Esophagus muscularis mucosa (tissue), 4 donors: Measurements from ENCODE around the gene ZFR. TPM values are rescaled to one million over a fixed set of nuclear protein-coding genes. Genes with fewer than 3 reads are reported as not detected.
"Not testable (repeated sequence)": the region's sequence is repeated elsewhere in the genome, so short reads cannot be mapped to it uniquely, and the experiment has no call there.

Experiments used
- DNase-seq: peaks from one replicate; pipeline ENCODE4 v3.0.0-alpha.2; 2017; ENCODE audit errors: extremely low spot score
- H3K27ac ChIP-seq, 4 donors: fragments of 200-600 bp; sonication (generic); replicated peaks in 1 of 4; 1 replicate in 3 of 4; 2 replicates in 1 of 4; pipeline ENCODE4 v1.5.1; 2016 to 2019; ENCODE audit warnings: mild to moderate bottlenecking in 1 of 4
- H3K27me3 ChIP-seq, 4 donors: fragments of 200-600 bp; sonication (generic); one replicate each; pipeline versions ENCODE4 v1.5.1 to v1.6.0; 2016 to 2019
- H3K36me3 ChIP-seq, 4 donors: fragments of 200-600 bp; sonication (generic); one replicate each; pipeline ENCODE4 v1.5.1; 2016 to 2019
- H3K4me1 ChIP-seq, 4 donors: fragments of 200-600 bp; sonication (generic); one replicate each; pipeline ENCODE4 v1.5.1; 2016 to 2019
- H3K4me3 ChIP-seq, 4 donors: fragments of 200-600 bp; sonication (generic); 1 replicate in 2 of 4; 2 replicates in 2 of 4; pipeline ENCODE4 v1.5.1; 2016 to 2019; ENCODE audit warnings: mild to moderate bottlenecking in 4 of 4, moderate library complexity in 1 of 4
- H3K9me3 ChIP-seq, 4 donors: fragments of 200-600 bp; sonication (generic); 1 replicate in 3 of 4; 2 replicates in 1 of 4; pipeline ENCODE4 v1.5.1; 2016 to 2019
- CTCF ChIP-seq, 3 experiments: fragments of 200-600 bp in 2 of 3; fragments of 450-650 bp in 1 of 3; sonication (generic) in 2 of 3; IDR thresholded peaks; one replicate each; pipeline ENCODE4 v1.5.1; 2017 to 2019; ENCODE audit warnings: antibody characterized with exemption in 3 of 3, mild to moderate bottlenecking in 2 of 3, moderate library complexity in 1 of 3
- EP300 ChIP-seq: sonication (generic); formaldehyde crosslinking; IDR thresholded peaks from one replicate; pipeline ENCODE4 v1.6.1; 2017; ENCODE audit warnings: antibody characterized with exemption
- POLR2A ChIP-seq: fragments of 450-650 bp; IDR thresholded peaks from one replicate; pipeline ENCODE4 v1.6.1; 2017; ENCODE audit warnings: antibody characterized with exemption, moderate library complexity, mild to moderate bottlenecking, low read depth
- POLR2AphosphoS5 ChIP-seq, 2 donors: sonication (generic); formaldehyde crosslinking; IDR thresholded peaks; one replicate each; pipeline ENCODE4 v1.6.1; 2017; ENCODE audit warnings: antibody characterized with exemption in 2 of 2
- WGBS: methylation state at CpG from one replicate; pipeline ENCODE4 v1.1.5; 2018; 5-methylcytosine and 5-hydroxymethylcytosine counted together
- intact Hi-C: fragments of 100-400 bp; cut with DNase I; formaldehyde crosslinking; loops from one replicate; pipeline ENCODE4 v1.15.1; 2023
- total RNA-seq, 4 donors: library from RNA; depleted of rRNA; stranded (reverse); fragments of >200 nt; gene quantifications; one replicate each; pipeline versions ENCODE4 v1.1.0 to v1.2.1, GENCODE V29; 2016

ZFR gene
- total RNA-seq, 4 donors from 2014 or later = 83.2 to 106 (median 92.4) TPM

- intact Hi-C loops = no loop called here
- no peak for TF ChIP-seq CTCF (IDR thresholded peaks at IDR 0.05)
- TF ChIP-seq POLR2AphosphoS5 (IDR thresholded peaks at IDR 0.05) = no peak
- TF ChIP-seq EP300 = no peak
- no peak for TF ChIP-seq POLR2A
- Histone ChIP-seq H3K27me3 (no peaks in the 10 kb centered on the region), H3K4me3 (no peak overlapping the region), H3K27ac (no peak overlapping the region), H3K9me3 (no peaks in the 10 kb centered on the region), H3K4me1 (peaks cover 9 to 57% (median 45%) of the 10 kb centered on the region in 4 donors), H3K36me3 (peaks cover 0 to 18% (median 3%) of the 10 kb centered on the region in 4 donors)
- WGBS = 94% methylated on average over 3 of the region's 3 CpGs
- DNase-seq = no peak
Measured at GRCh38 chr5:32432633-32433032, 11.9 kb downstream of the ZFR start.

- intact Hi-C loops, H3K27ac ChIP-seq, H3K27me3 ChIP-seq, DNase-seq, H3K4me3 ChIP-seq: not testable (repeated sequence)
- Histone ChIP-seq H3K36me3 (peaks cover 0 to 18% (median 3%) of the 10 kb centered on the region in 4 donors), H3K4me1 (peaks cover 8 to 47% (median 32%) of the 10 kb centered on the region in 4 donors), H3K9me3 (peaks cover 0 to 10% (median 2%) of the 10 kb centered on the region in 4 donors)
- 91% methylated on average over 4 of the region's 4 CpGs for WGBS
Measured at GRCh38 chr5:32430825-32431224, 13.7 kb downstream of the ZFR start.

- Histone ChIP-seq H3K4me1 (peaks cover 6 to 33% (median 26%) of the 10 kb centered on the region in 4 donors), H3K27ac (no peak overlapping the region), H3K36me3 (peaks cover 0 to 18% (median 3%) of the 10 kb centered on the region in 4 donors), H3K4me3 (no peak overlapping the region), H3K9me3 (peaks cover 0 to 10% (median 2%) of the 10 kb centered on the region in 4 donors), H3K27me3 (no peaks in the 10 kb centered on the region)
- intact Hi-C loops = no loop called here
- 83% methylated on average over 4 of the region's 4 CpGs for WGBS
- TF ChIP-seq EP300 (no peak), POLR2AphosphoS5 (IDR thresholded peaks at IDR 0.05) (no peak), POLR2A (no peak), CTCF (IDR thresholded peaks at IDR 0.05) (no peak)
- DNase-seq = no peak
Measured at GRCh38 chr5:32428426-32428825, 16.1 kb downstream of the ZFR start.

- H3K27ac ChIP-seq = no peak overlapping the region
- H3K9me3 ChIP-seq = peaks cover 0 to 10% (median 2%) of the 10 kb centered on the region in 4 donors
- peaks cover 0 to 12% (median 3%) of the 10 kb centered on the region in 4 donors for H3K36me3 ChIP-seq
- WGBS = 97% methylated on average over 7 of the region's 7 CpGs
- no peak overlapping the region for H3K4me3 ChIP-seq
- H3K27me3 ChIP-seq = no peaks in the 10 kb centered on the region
- TF ChIP-seq CTCF (IDR thresholded peaks at IDR 0.05) (no peak), POLR2A (no peak), EP300 (no peak), POLR2AphosphoS5 (IDR thresholded peaks at IDR 0.05) (no peak)
- H3K4me1 ChIP-seq = peaks cover 19 to 46% (median 34%) of the 10 kb centered on the region in 4 donors
- DNase-seq = no peak
- intact Hi-C loops = no loop called here
Measured at GRCh38 chr5:32426440-32427151, 17.9 kb downstream of the ZFR start.

GRCh38 chr5:32422697-32423096 is 21.8 kb downstream of the ZFR start:
- H3K27ac ChIP-seq = no peak overlapping the region
- peaks cover 41 to 52% (median 46%) of the 10 kb centered on the region in 4 donors for H3K4me1 ChIP-seq
- WGBS = 83% methylated on average over 4 of the region's 4 CpGs

More at GRCh38 chr5:32422697-32423096, 21.8 kb downstream of the ZFR start:
- Histone ChIP-seq H3K36me3 (peaks cover 0 to 22% (median under 1%) of the 10 kb centered on the region in 4 donors), H3K27me3 (no peaks in the 10 kb centered on the region), H3K9me3 (peaks cover 0 to 10% (median 2%) of the 10 kb centered on the region in 4 donors), H3K4me3 (no peak overlapping the region)
- intact Hi-C loops = no loop called here
- no peak for DNase-seq
- TF ChIP-seq POLR2AphosphoS5 (IDR thresholded peaks at IDR 0.05) (no peak), EP300 (no peak), POLR2A (no peak), CTCF (IDR thresholded peaks at IDR 0.05) (no peak)
